IPS-15b (cell line): ENCODE measurements around the gene FBLN1.

Experiments used
- H3K27me3 ChIP-seq: one replicate; pipeline ENCODE4 v1.6.1; 2013; ENCODE audit warnings: low read length; ENCODE audit not compliant: control insufficient read depth, insufficient read depth
- H3K36me3 ChIP-seq: one replicate; pipeline ENCODE4 v1.6.1; 2013; ENCODE audit warnings: low read length; ENCODE audit not compliant: control insufficient read depth, insufficient read depth
- H3K4me1 ChIP-seq: one replicate; pipeline ENCODE4 v1.6.1; 2013; ENCODE audit warnings: mild to moderate bottlenecking, low read length; ENCODE audit not compliant: control insufficient read depth, insufficient read depth
- H3K4me3 ChIP-seq: one replicate; pipeline ENCODE4 v1.5.1; 2013; ENCODE audit warnings: low read depth, low read length
- H3K9ac ChIP-seq: one replicate; pipeline ENCODE4 v1.6.1; 2013; ENCODE audit warnings: low read depth, mild to moderate bottlenecking, low read length
- H3K9me3 ChIP-seq: one replicate; pipeline ENCODE4 v1.6.1; 2013; ENCODE audit warnings: mild to moderate bottlenecking, low read length; ENCODE audit not compliant: control insufficient read depth, insufficient read depth

Gene FBLN1

DNA sequence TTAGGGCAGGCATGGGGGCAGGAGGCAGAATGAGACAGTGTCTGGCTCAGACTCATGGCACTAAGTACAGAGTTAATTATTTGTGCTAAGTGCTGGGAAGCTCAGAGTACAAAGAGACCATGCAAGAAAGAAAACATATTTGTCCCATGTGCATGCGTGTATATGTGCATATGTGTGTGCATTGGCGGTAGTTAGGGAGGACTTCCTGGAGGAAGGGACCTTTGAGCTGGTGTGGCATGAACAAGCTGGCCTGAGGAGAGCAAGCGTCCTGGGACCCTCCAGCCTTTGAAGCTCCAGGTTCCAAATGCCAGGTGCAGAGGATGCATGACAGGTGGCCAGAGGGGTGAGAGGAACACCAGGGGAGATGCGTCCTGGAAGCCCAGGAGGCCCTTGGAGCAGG is 6.1 kb downstream of the FBLN1 start:
- Histone ChIP-seq H3K4me3 (no peak overlapping the region), H3K27me3 (no peaks in the 10 kb centered on the region), H3K9me3 (no peaks in the 10 kb centered on the region)

DNA sequence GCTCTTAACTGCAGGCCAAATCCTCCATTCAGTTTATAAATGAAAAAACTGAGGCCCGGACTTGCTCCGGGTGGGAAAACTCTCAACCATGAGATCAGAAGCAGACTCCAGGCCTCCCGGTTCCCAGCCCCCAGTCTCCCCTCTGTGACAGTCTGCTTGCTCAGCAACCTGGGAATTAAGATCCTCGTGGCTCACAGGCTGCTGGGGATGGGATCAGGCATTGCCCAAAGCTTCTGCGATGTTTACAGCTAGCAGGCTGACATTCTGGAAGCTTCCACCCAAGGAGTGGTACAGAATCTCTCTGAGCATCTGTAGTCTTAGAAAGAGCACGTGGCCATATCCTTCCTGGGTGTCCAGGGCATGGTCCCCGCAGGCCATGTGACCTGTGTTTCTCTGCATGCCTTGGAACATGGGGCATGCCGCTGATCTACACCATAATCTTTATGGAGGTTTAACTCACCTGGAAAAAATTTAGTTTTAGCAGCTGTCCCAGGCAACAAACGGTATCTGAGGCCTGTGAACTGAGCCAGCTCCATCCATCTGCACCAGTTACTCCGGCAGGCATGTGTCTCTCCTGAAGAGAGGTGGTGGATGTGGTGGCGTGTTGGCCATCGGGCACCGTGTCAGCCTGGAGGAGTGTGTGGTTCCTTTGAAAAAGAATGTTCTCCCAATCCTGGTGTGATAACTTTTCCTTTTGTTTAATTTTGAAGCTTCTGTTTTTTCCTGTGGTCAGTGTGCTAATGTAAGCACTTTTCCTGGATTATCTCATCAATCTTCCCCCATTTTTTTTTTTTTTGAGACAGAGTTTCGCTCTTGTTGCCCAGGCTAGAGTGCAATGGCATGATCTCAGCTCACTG is 7.9 kb downstream of the FBLN1 start:
- Histone ChIP-seq H3K9me3 (no peaks in the 10 kb centered on the region), H3K4me3 (no peak overlapping the region), H3K9ac (no peak overlapping the region), H3K4me1 (peaks cover 20% of the 10 kb centered on the region), H3K27me3 (no peaks in the 10 kb centered on the region), H3K36me3 (no peaks in the 10 kb centered on the region)

More for the DNA sequence above, 6.1 kb downstream of the FBLN1 start:
- Histone ChIP-seq H3K36me3 (no peaks in the 10 kb centered on the region), H3K4me1 (peaks cover 20% of the 10 kb centered on the region), H3K9ac (no peak overlapping the region)

DNA sequence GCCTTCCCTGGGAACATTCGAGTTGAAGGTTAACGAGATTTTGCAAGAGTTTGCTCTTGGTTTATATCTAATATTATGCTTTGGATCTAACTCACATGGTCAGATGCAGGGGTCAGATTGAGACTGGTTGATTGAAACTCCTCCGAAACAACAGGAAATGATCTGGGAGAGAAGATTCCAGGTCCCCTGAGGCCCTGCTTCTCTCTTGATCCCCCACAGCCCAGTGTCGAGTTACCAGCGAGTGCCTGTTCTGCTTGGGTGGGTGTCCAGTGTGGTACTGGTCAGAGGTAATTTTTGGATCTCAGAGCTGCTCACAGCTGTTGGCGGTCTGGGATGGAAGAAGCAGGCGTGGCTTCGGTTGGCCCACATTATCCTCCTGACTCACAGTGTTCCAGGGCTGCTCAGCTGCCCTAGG is 9.2 kb downstream of the FBLN1 start:
- H3K9me3 ChIP-seq: no peaks in the 10 kb centered on the region
- peaks cover 19% of the 10 kb centered on the region for H3K4me1 ChIP-seq
- H3K4me3 ChIP-seq: no peak overlapping the region
- no peak overlapping the region for H3K9ac ChIP-seq
- no peaks in the 10 kb centered on the region for H3K27me3 ChIP-seq
- H3K36me3 ChIP-seq: no peaks in the 10 kb centered on the region

DNA sequence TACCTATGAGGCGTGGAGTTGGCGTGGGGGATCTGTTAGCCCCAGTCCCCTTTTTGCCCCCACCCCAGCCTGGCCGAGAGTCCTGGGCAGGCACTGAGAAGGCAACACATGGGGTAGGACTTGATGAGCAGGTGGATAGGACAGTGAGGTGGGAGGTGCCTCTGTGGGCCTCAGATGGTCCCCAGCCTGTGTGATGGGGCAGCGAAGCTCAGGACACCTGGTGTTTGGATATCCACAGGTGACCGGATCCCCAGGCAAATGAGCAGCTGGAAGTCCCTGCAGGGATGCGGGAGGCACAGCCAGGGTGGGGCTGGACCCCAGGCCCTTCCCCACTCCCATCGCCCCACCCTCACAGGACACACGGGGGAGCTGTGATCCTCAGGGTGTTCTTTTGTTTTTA is 9.7 kb downstream of the FBLN1 start:
- no peaks in the 10 kb centered on the region for H3K9me3 ChIP-seq
- H3K36me3 ChIP-seq: no peaks in the 10 kb centered on the region
- peaks cover 19% of the 10 kb centered on the region for H3K4me1 ChIP-seq
- H3K27me3 ChIP-seq: no peaks in the 10 kb centered on the region
- H3K4me3 ChIP-seq: no peak overlapping the region
- no peak overlapping the region for H3K9ac ChIP-seq

DNA sequence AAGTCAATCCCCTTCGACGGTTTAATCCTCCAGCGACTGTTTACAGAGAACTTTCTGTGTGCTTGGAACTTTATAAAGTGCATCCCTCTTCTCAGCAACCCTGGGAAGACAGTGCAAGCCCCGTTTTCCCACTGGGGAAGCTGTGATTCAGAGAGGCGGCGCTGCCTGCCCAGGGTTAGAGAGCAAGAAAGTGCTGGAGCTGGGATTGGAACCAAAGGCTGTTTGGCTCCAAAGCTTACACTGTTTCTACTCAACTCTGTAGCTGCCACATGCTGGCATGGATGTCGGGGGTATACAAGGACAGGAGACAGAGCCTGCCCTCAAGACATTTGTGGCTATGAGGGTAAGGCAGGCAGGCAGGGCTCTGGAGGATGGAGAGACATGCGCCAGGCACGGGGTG is 13.0 kb downstream of the FBLN1 start:
- H3K9me3 ChIP-seq: no peaks in the 10 kb centered on the region
- H3K36me3 ChIP-seq: peaks cover 8% of the 10 kb centered on the region
- no peak overlapping the region for H3K9ac ChIP-seq
- no peak overlapping the region for H3K4me3 ChIP-seq
- peaks cover 8% of the 10 kb centered on the region for H3K4me1 ChIP-seq
- H3K27me3 ChIP-seq: no peaks in the 10 kb centered on the region

DNA sequence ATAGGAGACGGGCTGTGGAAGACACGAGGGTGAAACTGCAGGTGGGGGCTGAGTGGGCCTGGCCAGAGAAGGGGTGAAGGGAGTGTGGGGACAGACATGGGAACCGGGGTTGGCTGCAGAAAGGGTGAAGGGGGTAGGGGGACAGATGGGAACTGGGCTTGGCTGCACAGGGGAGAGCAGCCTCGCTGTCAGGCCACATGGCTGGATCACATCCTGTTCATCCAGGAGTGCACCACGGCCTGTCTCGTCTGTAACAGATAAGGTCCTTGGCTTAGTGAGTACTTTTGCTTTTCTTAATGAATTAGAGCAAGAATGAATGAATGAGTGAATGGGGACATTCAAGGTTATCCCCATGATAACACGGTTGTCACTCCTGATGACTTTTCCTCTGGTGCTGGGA is 13.5 kb downstream of the FBLN1 start:
- H3K4me3 ChIP-seq: no peak overlapping the region
- no peaks in the 10 kb centered on the region for H3K9me3 ChIP-seq
- peaks cover 11% of the 10 kb centered on the region for H3K36me3 ChIP-seq
- no peak overlapping the region for H3K9ac ChIP-seq
- peaks cover 5% of the 10 kb centered on the region for H3K4me1 ChIP-seq
- H3K27me3 ChIP-seq: no peaks in the 10 kb centered on the region

DNA sequence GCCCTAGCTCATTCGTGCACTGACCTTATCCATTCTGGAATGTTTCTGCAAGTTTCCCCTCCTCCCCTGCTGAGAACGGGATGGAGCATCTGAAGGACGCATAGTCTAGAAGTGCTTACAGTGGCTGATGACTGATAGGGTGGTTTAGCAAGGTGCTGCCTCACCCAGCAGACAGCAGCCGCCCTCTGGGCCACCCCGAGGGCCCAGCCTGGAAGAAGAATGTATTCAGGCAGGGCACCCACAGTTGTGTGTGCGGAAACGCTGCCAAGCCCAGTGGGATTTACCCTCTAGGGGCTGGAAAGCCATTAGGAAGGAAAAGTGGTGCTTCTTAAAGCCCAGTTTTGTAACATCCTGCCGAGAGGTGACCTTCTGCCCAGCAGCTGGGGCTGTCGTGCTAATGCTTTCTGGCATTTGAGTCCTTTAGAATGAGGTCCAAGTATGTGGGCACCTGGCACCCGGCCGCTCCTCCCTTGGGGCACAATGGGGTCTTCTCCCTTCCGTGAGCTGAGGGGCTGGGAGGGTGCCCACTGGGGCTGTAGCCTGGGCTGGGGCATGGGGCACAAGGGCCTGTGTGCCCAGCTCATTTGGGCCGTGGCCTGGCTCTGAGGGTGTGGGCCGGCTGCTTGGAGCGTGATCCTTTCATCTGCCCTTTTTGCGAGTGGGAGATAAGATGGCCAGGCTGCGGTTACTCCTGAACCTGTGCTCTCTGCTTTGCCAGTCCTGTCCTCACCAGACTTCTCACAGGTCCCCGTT is 14.4 kb downstream of the FBLN1 start:
- H3K4me1 ChIP-seq: peaks cover under 1% of the 10 kb centered on the region
- H3K9ac ChIP-seq: no peak overlapping the region
- H3K9me3 ChIP-seq: no peaks in the 10 kb centered on the region
- peaks cover 16% of the 10 kb centered on the region for H3K36me3 ChIP-seq
- no peaks in the 10 kb centered on the region for H3K27me3 ChIP-seq
- no peak overlapping the region for H3K4me3 ChIP-seq

DNA sequence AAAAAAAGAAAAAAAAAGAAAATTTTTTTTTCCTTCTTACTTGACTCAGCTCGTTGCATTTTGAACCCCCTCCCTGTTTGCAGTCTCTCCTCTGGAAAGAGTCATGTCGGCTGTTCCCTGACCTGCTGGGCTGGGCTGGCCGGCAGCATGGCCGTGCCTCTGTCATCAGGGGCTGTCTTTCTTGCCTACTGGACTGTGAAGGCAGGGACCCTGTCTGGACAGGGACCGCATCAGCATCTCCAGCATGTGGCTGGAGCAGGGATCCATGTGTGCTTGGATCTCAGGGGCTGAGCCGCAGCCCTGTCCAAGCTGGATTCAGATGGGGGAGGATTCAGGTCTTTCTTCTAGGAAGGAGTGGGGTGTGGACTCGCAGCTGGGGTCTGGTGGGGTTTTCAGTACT is 15.5 kb downstream of the FBLN1 start:
- no peaks in the 10 kb centered on the region for H3K9me3 ChIP-seq
- H3K4me1 ChIP-seq: no peaks in the 10 kb centered on the region
- H3K36me3 ChIP-seq: peaks cover 21% of the 10 kb centered on the region
- H3K27me3 ChIP-seq: no peaks in the 10 kb centered on the region
- no peak overlapping the region for H3K4me3 ChIP-seq
- H3K9ac ChIP-seq: no peak overlapping the region

DNA sequence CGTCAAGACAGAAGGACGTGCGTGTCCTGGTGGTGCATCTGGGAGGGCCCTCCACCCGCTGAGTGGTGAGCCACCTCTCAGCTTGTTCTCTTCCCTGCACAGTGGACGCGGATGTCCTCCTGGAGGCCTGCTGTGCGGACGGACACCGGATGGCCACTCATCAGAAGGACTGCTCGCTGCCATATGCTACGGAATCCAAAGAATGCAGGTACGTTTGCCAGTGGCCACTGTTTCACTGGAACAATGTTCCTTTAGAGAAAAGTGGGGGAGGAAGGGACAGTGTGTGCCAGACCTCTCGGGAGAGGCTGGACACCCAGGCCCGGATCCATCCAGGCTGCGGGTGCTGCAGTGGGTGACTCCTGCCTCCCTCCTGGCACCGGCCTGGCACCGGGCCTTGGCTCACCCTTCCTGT is 15.9 kb downstream of the FBLN1 start:
- H3K4me1 ChIP-seq: no peaks in the 10 kb centered on the region
- H3K4me3 ChIP-seq: no peak overlapping the region
- peaks cover 21% of the 10 kb centered on the region for H3K36me3 ChIP-seq
- no peaks in the 10 kb centered on the region for H3K9me3 ChIP-seq
- H3K27me3 ChIP-seq: no peaks in the 10 kb centered on the region
- H3K9ac ChIP-seq: no peak overlapping the region

DNA sequence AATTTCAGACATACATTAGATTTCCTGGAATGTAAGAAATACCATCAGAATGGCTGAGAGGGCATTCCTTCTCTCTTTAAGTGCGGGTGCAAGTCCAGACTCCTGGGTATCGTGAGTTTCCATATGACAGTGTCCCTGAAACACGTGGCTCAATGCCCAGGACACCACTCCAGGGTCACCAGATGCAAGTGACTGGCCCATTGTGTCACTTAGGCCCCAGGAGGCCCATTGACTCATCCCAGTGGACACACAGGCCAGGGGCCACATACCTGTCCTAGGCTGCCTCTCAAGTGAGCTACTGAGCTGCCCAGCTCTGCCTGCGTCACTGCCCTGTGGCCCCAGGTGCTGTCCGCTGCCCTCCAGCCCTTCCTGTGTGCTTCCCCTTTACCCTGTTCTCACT is 18.5 kb downstream of the FBLN1 start:
- no peaks in the 10 kb centered on the region for H3K4me1 ChIP-seq
- H3K9me3 ChIP-seq: no peaks in the 10 kb centered on the region
- H3K4me3 ChIP-seq: no peak overlapping the region
- H3K36me3 ChIP-seq: peaks cover 30% of the 10 kb centered on the region
- no peak overlapping the region for H3K9ac ChIP-seq
- H3K27me3 ChIP-seq: no peaks in the 10 kb centered on the region

DNA sequence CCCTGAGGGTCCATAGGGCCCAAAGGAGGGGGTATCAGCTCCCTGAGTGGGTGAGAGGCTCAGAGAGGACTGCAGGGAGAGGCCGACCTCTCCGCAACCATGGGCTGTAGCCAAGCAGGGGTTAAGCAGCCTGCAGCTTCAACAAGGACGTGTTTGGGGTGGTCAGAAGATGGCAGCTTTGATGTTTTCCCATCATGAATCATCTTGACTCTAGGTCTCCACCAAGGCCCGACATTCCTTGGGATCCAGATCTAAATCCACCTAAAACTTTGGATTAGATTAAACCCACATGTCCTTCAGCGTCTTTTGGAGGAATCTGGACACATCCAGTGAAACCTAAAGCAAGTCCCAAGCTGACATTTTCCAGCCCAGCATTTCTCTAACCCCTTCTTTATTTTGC is 19.8 kb downstream of the FBLN1 start:
- H3K36me3 ChIP-seq: peaks cover 33% of the 10 kb centered on the region
- no peaks in the 10 kb centered on the region for H3K4me1 ChIP-seq
- H3K9ac ChIP-seq: no peak overlapping the region
- no peaks in the 10 kb centered on the region for H3K9me3 ChIP-seq
- H3K4me3 ChIP-seq: no peak overlapping the region
- no peaks in the 10 kb centered on the region for H3K27me3 ChIP-seq

DNA sequence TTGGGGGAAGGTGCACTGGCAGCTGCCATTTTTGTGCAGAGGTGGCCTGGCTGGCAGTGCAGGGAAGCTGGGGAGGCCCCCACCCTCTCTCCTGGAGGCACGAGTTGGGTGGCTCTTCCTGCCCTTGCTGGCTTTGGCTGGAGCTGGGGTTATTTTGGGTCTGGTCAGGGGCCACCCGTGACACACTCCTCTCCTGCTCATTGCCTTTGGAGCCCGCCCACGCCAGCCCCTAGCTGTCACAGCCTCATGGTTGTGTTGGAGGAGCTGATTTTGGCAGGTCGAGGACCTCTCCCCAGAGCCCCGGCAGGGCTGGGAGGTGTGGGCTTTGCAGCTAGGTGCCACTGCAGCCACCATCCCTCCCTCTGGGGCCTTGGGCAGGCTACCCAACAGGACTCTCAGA is 21.5 kb downstream of the FBLN1 start:
- no peak overlapping the region for H3K9ac ChIP-seq
- H3K4me1 ChIP-seq: no peaks in the 10 kb centered on the region
- peaks cover 35% of the 10 kb centered on the region for H3K36me3 ChIP-seq
- H3K4me3 ChIP-seq: no peak overlapping the region
- no peaks in the 10 kb centered on the region for H3K9me3 ChIP-seq
- H3K27me3 ChIP-seq: no peaks in the 10 kb centered on the region
